GM12872 (cell line): ENCODE results near the gene ADAM11.

Source experiments
- TF ChIP-seq, protein P1 (sequence below): IDR thresholded peaks from 3 replicates; pipeline ENCODE4 v1.5.1; 2011; ENCODE audit warnings: low read depth, mild to moderate bottlenecking, low read length, moderate library complexity; ENCODE audit not compliant: insufficient read depth

Gene ADAM11

DNA sequence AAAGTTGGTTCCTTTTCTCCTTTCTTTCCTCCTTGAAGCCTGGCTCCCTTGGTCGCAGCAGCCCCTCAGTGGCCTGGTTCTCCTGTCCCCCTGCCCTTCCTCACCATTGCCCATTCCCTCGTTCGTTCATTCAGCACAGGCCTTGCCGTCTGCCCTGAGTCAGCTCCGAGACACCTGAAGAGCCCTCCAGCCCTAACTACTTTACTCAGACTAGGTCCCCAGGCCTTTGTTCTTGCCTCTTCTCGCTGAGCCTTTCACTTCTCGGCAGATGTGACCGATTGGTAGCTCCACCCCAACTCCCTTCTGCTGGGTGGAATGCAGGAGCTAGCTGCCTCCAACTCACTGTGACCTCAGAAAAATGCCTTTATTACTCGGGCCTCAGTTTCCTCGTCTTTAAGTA, 7.0 kb upstream of the ADAM11 start:
- TF ChIP-seq, protein P1, sequence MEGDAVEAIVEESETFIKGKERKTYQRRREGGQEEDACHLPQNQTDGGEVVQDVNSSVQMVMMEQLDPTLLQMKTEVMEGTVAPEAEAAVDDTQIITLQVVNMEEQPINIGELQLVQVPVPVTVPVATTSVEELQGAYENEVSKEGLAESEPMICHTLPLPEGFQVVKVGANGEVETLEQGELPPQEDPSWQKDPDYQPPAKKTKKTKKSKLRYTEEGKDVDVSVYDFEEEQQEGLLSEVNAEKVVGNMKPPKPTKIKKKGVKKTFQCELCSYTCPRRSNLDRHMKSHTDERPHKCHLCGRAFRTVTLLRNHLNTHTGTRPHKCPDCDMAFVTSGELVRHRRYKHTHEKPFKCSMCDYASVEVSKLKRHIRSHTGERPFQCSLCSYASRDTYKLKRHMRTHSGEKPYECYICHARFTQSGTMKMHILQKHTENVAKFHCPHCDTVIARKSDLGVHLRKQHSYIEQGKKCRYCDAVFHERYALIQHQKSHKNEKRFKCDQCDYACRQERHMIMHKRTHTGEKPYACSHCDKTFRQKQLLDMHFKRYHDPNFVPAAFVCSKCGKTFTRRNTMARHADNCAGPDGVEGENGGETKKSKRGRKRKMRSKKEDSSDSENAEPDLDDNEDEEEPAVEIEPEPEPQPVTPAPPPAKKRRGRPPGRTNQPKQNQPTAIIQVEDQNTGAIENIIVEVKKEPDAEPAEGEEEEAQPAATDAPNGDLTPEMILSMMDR: no peak

DNA sequence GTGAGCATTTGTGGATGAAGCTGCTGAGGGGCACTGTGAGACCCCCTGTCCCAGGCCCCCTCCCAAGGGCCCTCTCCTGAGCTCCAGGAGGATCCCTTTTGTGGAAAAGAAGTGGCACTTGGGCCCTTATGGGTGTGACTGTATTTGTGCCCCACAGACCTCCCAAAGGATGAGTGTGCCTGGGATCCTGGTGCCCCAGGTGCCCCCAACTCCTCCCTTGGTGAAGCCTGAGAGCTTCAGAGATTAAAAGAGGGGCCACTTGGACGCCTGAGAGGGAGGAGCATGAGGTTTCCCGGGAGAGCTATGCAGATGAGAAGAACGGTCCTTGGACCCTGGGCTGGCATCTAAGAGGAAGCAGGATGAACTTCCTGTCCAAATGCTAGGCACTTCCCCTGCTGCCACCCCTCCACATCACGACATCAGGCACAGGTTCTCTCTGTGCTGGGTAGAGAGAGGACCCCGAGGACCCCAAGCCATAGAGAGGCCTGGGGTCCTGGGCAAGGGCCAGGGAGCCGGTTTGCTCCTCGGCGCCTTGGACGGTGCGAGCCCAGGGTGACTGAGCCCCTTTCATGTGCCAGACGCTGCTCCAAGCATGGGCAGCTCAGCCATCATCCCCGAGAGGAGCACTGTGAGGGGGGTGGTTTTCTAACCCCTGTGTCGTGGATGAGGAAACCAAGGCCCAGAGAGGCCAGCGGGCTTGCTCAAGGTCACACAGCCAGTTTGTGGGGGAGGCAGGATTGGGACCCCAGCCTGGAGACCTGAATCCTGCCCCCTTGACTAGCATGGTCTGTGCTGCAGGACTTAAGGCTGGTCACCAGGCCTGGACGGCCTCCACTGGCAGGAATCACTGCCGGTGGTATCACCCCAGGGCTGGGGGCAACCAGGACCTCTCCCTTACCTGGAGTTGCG, 5.6 kb upstream of the ADAM11 start:
- TF ChIP-seq, protein P1: no peak

DNA sequence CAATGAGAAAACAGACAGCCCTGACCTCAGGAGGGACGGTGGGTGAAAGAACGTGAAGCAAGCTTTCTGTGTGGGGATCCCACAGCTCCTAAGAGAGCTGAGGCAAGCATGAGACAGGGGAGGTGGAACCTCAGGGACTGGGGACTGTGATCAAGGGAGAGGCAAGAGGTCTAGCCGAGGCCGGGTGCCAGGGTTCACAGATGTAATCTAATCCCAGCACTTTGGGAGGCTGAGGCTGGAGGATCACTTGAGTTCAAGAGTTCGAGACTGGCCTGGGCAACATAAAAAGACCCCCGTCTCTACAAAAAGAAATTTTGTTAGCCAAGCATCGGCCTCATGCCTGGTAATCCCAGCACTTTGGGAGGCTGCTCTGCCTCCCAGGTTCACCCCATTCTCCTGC, 4.5 kb upstream of the ADAM11 start:
- TF ChIP-seq, protein P1: no peak

DNA sequence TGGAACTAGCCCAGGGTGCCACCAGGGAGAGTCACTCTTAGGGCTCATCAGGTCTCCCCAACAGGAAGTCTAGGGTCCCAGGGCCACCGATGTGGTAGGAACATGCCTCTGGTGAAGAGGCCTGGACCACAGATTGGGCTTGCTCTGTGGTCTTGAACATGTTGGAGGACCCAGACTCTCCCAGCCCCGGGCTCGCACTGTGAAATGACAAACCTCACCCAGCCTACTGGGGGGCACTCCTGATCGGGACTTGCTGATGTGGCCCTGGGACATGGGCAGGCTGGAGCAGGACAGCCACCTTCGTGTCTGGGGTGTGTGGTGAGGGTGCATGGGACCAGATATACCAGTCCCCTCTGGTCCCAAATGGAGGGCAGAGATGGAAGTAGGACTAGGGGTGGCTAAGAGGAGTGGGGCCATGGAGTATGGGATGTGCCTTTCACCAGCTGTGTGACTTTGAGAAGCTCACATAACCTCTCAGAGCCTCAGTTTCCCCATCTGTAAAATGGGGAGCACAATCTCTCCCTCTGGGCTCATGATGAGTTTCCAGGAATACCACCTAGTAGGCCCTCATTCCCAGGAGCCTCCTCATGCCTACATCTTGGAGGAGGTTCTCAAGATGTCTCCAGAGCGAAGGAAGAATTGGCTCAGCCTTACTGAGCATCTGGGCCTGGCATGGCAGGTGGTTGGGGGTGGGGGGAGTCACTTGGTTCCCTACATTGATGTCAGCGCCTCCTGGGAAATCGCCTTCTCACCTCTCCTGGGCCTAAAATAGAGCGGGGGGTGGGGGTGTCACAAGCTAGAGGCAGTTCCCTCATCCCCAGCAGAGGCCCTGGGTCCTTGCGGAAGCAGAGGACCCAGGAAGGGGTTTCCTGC, 1.5 kb upstream of the ADAM11 start:
- TF ChIP-seq, protein P1: no peak

DNA sequence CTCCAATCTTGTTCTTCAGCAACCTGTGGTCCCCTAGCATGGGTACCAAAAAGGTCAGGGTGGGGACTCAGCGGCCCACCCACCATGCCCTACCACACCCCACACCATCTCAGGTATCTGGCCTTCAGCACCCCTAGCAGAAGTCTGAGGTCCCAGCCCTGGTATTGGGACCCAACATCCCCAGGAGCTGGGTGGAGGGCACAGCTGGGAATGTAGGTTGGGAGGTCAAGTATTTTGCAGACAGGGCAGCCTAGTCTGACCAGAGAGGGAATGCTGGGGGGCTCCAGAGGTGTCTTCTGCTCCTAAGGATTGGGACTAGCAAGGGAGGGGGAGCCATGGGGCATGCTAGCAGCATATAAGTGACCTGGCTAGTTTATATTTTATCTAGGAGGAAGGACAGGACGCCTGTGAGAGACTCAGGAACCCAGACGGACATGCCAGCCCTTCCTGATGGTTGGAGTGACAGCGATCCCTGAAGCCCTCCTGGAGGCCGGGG, 822 bp upstream of the ADAM11 start:
- TF ChIP-seq, protein P1: no peak

DNA sequence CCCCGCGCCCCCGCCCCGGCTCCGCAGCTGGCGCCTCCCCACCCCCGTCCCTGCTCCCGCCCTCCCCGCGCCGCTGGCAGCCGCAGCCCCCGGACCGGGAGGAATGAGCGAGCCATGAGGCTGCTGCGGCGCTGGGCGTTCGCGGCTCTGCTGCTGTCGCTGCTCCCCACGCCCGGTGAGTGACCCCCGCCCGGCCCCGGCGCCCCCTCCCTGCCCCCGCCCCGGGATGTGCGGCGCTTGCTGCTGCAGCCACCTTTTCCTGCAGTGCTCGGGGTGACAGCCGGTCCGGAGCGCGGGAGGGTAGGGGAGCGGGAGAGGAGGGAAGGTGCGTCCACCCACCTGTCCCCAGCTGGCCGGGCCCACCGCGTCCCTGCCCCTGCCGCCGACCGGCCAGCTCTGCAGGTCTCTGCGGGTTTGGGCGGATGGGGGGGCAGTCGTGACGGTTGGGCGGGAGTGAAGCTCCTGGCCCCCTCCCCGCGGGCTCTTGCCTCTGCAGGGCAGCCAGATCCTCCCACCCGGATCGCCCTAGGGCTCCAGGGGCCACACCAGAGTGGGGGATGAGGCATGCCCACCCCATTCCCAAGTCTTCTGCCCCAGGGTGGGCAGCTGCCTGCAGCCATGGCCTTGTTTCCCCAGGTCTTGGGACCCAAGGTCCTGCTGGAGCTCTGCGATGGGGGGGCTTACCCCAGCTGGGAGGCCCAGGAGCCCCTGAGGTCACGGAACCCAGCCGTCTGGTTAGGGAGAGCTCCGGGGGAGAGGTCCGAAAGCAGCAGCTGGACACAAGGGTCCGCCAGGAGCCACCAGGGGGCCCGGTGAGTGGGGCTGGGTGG, 513 bp downstream of the ADAM11 start:
- TF ChIP-seq, protein P1: no peak
